ENCODE results near the gene LRFN4.

Gene LRFN4

GRCh38 chr11:66850235-66850587 is 6.7 kb upstream of the LRFN4 start:
- H3K4me3 ChIP-seq (ENCODE audit: low read depth, low read length), result no peak overlapping the region
- POLR2A ChIA-PET, result no interaction called here
- CTCF ChIA-PET, result interaction anchor here (1.1 kb wide), 1 partner anchor 172 kb away, joined by 3 read pairs; no protein-coding TSS in a partner anchor
- no peak for DNase-seq (ENCODE audit: low read depth, low spot score)
- TF ChIP-seq, protein P1, sequence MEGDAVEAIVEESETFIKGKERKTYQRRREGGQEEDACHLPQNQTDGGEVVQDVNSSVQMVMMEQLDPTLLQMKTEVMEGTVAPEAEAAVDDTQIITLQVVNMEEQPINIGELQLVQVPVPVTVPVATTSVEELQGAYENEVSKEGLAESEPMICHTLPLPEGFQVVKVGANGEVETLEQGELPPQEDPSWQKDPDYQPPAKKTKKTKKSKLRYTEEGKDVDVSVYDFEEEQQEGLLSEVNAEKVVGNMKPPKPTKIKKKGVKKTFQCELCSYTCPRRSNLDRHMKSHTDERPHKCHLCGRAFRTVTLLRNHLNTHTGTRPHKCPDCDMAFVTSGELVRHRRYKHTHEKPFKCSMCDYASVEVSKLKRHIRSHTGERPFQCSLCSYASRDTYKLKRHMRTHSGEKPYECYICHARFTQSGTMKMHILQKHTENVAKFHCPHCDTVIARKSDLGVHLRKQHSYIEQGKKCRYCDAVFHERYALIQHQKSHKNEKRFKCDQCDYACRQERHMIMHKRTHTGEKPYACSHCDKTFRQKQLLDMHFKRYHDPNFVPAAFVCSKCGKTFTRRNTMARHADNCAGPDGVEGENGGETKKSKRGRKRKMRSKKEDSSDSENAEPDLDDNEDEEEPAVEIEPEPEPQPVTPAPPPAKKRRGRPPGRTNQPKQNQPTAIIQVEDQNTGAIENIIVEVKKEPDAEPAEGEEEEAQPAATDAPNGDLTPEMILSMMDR (IDR thresholded peaks at IDR 0.05; ENCODE audit: insufficient read depth, low read length, missing control alignments), result no peak

GRCh38 chr11:66850588-66851238 is 6.2 kb upstream of the LRFN4 start:
- DNase-seq (ENCODE audit: low read depth, low spot score), result no peak
- TF ChIP-seq, protein P1 (IDR thresholded peaks at IDR 0.05; ENCODE audit: insufficient read depth, low read length, missing control alignments), result no peak
- ChIA-PET POLR2A (interaction anchor here (0.6 kb wide), 1 partner anchor 208 kb away, joined by 3 read pairs; no protein-coding TSS in a partner anchor), CTCF (interaction anchor here (1.1 kb wide), 1 partner anchor 171 kb away, joined by 3 read pairs; no protein-coding TSS in a partner anchor)
- H3K4me3 ChIP-seq (ENCODE audit: low read depth, low read length), result no peak overlapping the region

GRCh38 chr11:66851239-66851596 is 5.6 kb upstream of the LRFN4 start:
- ChIA-PET CTCF (interaction anchor here (0.7 to 1.1 kb wide), 3 partner anchors 8 to 171 kb away, joined by 3 to 4 read pairs (median 3); partner anchors contain the start of gene RCE1), POLR2A (interaction anchor here (0.6 kb wide), 2 partner anchors 173 to 207 kb away, joined by 3 read pairs; no protein-coding TSS in a partner anchor)

GRCh38 chr11:66851698-66852465 is 5.0 kb upstream of the LRFN4 start:
- ChIA-PET CTCF (interaction anchor here (0.7 to 1.1 kb wide), 3 partner anchors 8 to 120 kb away, joined by 3 to 4 read pairs (median 4); partner anchors contain the start of gene RCE1), POLR2A (interaction anchor here (0.6 kb wide), 1 partner anchor 173 kb away, joined by 3 read pairs; no protein-coding TSS in a partner anchor)
- H3K4me3 ChIP-seq (ENCODE audit: low read depth, low read length), result no peak overlapping the region
- TF ChIP-seq, protein P1 (IDR thresholded peaks at IDR 0.05; ENCODE audit: insufficient read depth, low read length, missing control alignments), result peak; percentile 37
- DNase-seq (ENCODE audit: low read depth, low spot score), result no peak

More at GRCh38 chr11:66851239-66851596, 5.6 kb upstream of the LRFN4 start:
- TF ChIP-seq, protein P1 (IDR thresholded peaks at IDR 0.05; ENCODE audit: insufficient read depth, low read length, missing control alignments), result no peak
- no peak overlapping the region for H3K4me3 ChIP-seq (ENCODE audit: low read depth, low read length)
- DNase-seq (ENCODE audit: low read depth, low spot score), result no peak

GRCh38 chr11:66852466-66853241 is 4.2 kb upstream of the LRFN4 start:
- ChIA-PET POLR2A (no interaction called here), CTCF (interaction anchor here (1.1 to 1.9 kb wide), 2 partner anchors 9 to 10 kb away, joined by 4 to 5 read pairs; partner anchors contain the start of gene RCE1)
- TF ChIP-seq, protein P1 (IDR thresholded peaks at IDR 0.05; ENCODE audit: insufficient read depth, low read length, missing control alignments), result no peak

More at GRCh38 chr11:66852466-66853241, 4.2 kb upstream of the LRFN4 start:
- H3K4me3 ChIP-seq (ENCODE audit: low read depth, low read length), result no peak overlapping the region
- no peak for DNase-seq (ENCODE audit: low read depth, low spot score)

Data from AG04449 (cell line).